Stimulated activated CD8-positive, alpha-beta memory T cell treated with anti-CD3 and anti-CD28 coated beads, Interleukin-12 subunit alpha, Interleukin-12 subunit beta, amount 100 ng/mL, for 24 hours (primary cell): ENCODE data around the gene DOK5.
"Not testable (repeated sequence)": the region's sequence is repeated elsewhere in the genome, so short reads cannot be mapped to it uniquely, and the experiment has no call there.

Source experiments
- DNase-seq: peaks from one replicate; pipeline ENCODE4 v3.0.0-alpha.2; 2020; ENCODE audit errors: extremely low read depth

The DOK5 gene

GRCh38 chr20:54470697-54471096, 4.7 kb upstream of the DOK5 start:
- DNase-seq, result no peak

- DNase-seq, result no peak
Measured at GRCh38 chr20:54472607-54473006, 2.8 kb upstream of the DOK5 start.

GRCh38 chr20:54473340-54473739, 2.1 kb upstream of the DOK5 start:
- no peak for DNase-seq

GRCh38 chr20:54474046-54474445, 1.3 kb upstream of the DOK5 start:
- DNase-seq, result no peak

- no peak for DNase-seq
Measured at GRCh38 chr20:54474866-54475265, 527 bp upstream of the DOK5 start.

GRCh38 chr20:54476169-54477009, 996 bp downstream of the DOK5 start:
- DNase-seq, result no peak

- no peak for DNase-seq
Measured at GRCh38 chr20:54477191-54477955, 2.0 kb downstream of the DOK5 start.

GRCh38 chr20:54479138-54479906, 3.9 kb downstream of the DOK5 start:
- DNase-seq, result no peak

- not testable (repeated sequence) for DNase-seq
Measured at GRCh38 chr20:54479937-54480336, 4.5 kb downstream of the DOK5 start.

- no peak for DNase-seq
Measured at GRCh38 chr20:54481442-54481841, 6.0 kb downstream of the DOK5 start.

- no peak for DNase-seq
Measured at GRCh38 chr20:54485631-54486030, 10.2 kb downstream of the DOK5 start.

GRCh38 chr20:54486585-54486984, 11.2 kb downstream of the DOK5 start:
- no peak for DNase-seq

GRCh38 chr20:54488442-54488841, 13.0 kb downstream of the DOK5 start:
- DNase-seq, result no peak

GRCh38 chr20:54491506-54491905, 16.1 kb downstream of the DOK5 start:
- DNase-seq, result no peak

- no peak for DNase-seq
Measured at GRCh38 chr20:54494303-54495006, 19.1 kb downstream of the DOK5 start.

GRCh38 chr20:54497931-54498718, 22.7 kb downstream of the DOK5 start:
- DNase-seq, result no peak

- no peak for DNase-seq
Measured at GRCh38 chr20:54499111-54499510, 23.7 kb downstream of the DOK5 start.

- DNase-seq, result no peak
Measured at GRCh38 chr20:54502179-54502578, 26.8 kb downstream of the DOK5 start.

- no peak for DNase-seq
Measured at GRCh38 chr20:54506643-54507042, 31.2 kb downstream of the DOK5 start.

GRCh38 chr20:54510541-54511129, 35.2 kb downstream of the DOK5 start:
- DNase-seq, result no peak
